HL-60 (cell line): Measurements from ENCODE around the gene NDUFA13.

Source experiments
- CTCF ChIP-seq: IDR thresholded peaks from one replicate; pipeline ENCODE4 v1.5.1; 2011; ENCODE audit warnings: low read length, control low read depth, inconsistent platforms; ENCODE audit not compliant: insufficient read depth
- GABPA ChIP-seq: IDR thresholded peaks from 2 replicates; pipeline ENCODE4 v1.6.1; 2012; ENCODE audit warnings: low read depth
- POLR2AphosphoS5 ChIP-seq: IDR thresholded peaks from 2 replicates; pipeline ENCODE4 v1.6.1; 2012; ENCODE audit warnings: low read depth
- SPI1 ChIP-seq: IDR thresholded peaks from 2 replicates; pipeline ENCODE4 v1.6.1; 2012; ENCODE audit warnings: low read depth, mild to moderate bottlenecking, borderline replicate concordance

- TF ChIP-seq CTCF (no peak), GABPA (no peak), POLR2AphosphoS5 (0 out of 2 replicates have a peak, but pooled peaks have one; percentile 3), SPI1 (no peak)
Measured at GRCh38 chr19:19532806-19533701, 17.0 kb downstream of the NDUFA13 start.
